Smooth muscle cell (in vitro differentiated cells): ENCODE results near the gene RPL7L1. TPM values are rescaled to one million over a fixed set of nuclear protein-coding genes. Genes with fewer than 3 reads are reported as not detected.

ENCODE experiments used
- DNase-seq: peaks from one replicate; lab custom pipeline; 2025; ENCODE audit not compliant: unreplicated experiment; lab: John Stamatoyannopoulos, UW
- H2AFZ ChIP-seq: fragments of 200-600 bp; sonication (generic); 2 replicates; pipeline ENCODE4 v1.6.0; 2016; ENCODE audit warnings: antibody characterized with exemption, low read depth, mild to moderate bottlenecking
- H3F3A ChIP-seq: fragments of 200-600 bp; sonication (generic); 2 replicates; pipeline ENCODE4 v1.6.0; 2017; ENCODE audit warnings: antibody characterized with exemption, low read depth
- H3K27ac ChIP-seq: fragments of 200-600 bp; sonication (generic); 2 replicates; pipeline ENCODE4 v1.5.1; 2016; ENCODE audit warnings: low read depth, mild to moderate bottlenecking
- H3K27me3 ChIP-seq: fragments of 200-600 bp; sonication (generic); 2 replicates; pipeline ENCODE4 v1.6.1; 2016; ENCODE audit warnings: low read depth, mild to moderate bottlenecking
- H3K36me3 ChIP-seq: fragments of 200-600 bp; sonication (generic); 2 replicates; pipeline ENCODE4 v1.5.1; 2016; ENCODE audit warnings: low read depth
- H3K4me1 ChIP-seq: fragments of 200-600 bp; sonication (generic); 2 replicates; pipeline ENCODE4 v1.5.1; 2016; ENCODE audit warnings: low read depth
- H3K4me2 ChIP-seq: fragments of 200-600 bp; sonication (generic); 2 replicates; pipeline ENCODE4 v1.6.0; 2016; ENCODE audit warnings: mild to moderate bottlenecking
- H3K4me3 ChIP-seq: fragments of 200-600 bp; sonication (generic); 2 replicates; pipeline ENCODE4 v1.5.1; 2016; ENCODE audit warnings: mild to moderate bottlenecking
- H3K79me2 ChIP-seq: fragments of 200-600 bp; sonication (generic); 2 replicates; pipeline ENCODE4 v1.6.0; 2016; ENCODE audit warnings: low read depth, mild to moderate bottlenecking
- H3K9ac ChIP-seq: fragments of 200-600 bp; sonication (generic); 2 replicates; pipeline ENCODE4 v1.6.0; 2016; ENCODE audit warnings: low read depth
- H3K9me3 ChIP-seq: fragments of 200-600 bp; sonication (generic); replicated peaks from 2 replicates; pipeline ENCODE4 v1.5.1; 2016; ENCODE audit warnings: low read depth
- H4K20me1 ChIP-seq: fragments of 200-600 bp; sonication (generic); 2 replicates; pipeline ENCODE4 v1.6.0; 2016; ENCODE audit warnings: low read depth
- WGBS: methylation state at CpG from one replicate; pipeline ENCODE4 v1.1.7; 2016; ENCODE audit warnings: low lambda C conversion rate; 5-methylcytosine and 5-hydroxymethylcytosine counted together
- polyA plus RNA-seq: library from polyadenylated mRNA; unstranded; fragments of >200 nt; fragmentation: Nextera tagmentation; extraction: Ambion mirVana; gene quantifications from 2 replicates; pipeline ENCODE4 v1.2.1, GENCODE V29; 2016
- total RNA-seq: library from RNA; depleted of rRNA; stranded (reverse); fragments of >200 nt; gene quantifications from 2 replicates; pipeline ENCODE4 v1.2.3, GENCODE V29; 2014
- TF ChIP-seq, protein P1 (sequence below): fragments of 200-600 bp; sonication (generic); IDR thresholded peaks from 2 replicates; pipeline ENCODE4 v1.5.1; 2017; ENCODE audit warnings: borderline replicate concordance, mild to moderate bottlenecking, antibody characterized with exemption; ENCODE audit not compliant: insufficient read depth, poor library complexity, severe bottlenecking

RPL7L1 gene
- total and polyA plus RNA-seq, 2 experiments from 2014 or later = 51.7 to 64.0 TPM

DNA sequence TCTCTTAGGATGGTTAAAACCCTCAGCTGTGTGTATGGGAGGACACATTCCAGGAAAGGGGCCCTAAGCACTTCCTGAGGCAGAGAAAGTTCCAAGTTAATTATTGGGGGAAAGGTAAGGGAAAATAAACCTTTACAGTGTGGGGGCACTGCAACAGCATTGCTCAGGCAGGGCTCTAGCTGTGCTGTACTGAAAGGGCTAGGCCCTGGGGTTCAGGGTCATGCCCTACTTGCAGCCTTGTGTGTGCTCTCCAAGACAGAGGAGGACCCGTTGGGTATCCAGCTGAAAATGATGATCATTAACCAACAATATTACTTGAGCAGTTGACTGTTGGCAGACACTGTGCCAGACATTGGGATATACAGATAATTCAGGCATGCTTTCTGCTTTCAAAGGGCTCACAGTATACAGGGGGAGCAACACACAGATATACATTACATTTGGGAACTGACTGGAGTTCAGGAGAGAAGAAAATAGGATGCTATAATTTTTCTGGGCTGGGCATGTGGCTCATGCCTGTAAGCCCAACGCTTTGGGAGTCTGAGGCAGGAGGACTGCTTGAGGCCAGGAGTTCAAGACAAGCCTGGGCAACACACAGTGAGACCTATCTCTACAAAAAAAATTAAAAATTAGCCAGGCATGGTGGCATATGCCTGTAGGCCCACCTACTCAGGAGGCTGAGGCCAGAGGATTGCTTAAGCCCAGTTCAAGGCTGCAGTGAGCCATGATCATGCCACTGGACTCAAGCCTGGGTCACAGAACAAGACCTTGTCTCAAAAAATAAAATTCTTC, 9.1 kb upstream of the RPL7L1 start:
- TF ChIP-seq, protein P1, sequence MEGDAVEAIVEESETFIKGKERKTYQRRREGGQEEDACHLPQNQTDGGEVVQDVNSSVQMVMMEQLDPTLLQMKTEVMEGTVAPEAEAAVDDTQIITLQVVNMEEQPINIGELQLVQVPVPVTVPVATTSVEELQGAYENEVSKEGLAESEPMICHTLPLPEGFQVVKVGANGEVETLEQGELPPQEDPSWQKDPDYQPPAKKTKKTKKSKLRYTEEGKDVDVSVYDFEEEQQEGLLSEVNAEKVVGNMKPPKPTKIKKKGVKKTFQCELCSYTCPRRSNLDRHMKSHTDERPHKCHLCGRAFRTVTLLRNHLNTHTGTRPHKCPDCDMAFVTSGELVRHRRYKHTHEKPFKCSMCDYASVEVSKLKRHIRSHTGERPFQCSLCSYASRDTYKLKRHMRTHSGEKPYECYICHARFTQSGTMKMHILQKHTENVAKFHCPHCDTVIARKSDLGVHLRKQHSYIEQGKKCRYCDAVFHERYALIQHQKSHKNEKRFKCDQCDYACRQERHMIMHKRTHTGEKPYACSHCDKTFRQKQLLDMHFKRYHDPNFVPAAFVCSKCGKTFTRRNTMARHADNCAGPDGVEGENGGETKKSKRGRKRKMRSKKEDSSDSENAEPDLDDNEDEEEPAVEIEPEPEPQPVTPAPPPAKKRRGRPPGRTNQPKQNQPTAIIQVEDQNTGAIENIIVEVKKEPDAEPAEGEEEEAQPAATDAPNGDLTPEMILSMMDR = no peak
- no peak overlapping the region for H2AFZ ChIP-seq

DNA sequence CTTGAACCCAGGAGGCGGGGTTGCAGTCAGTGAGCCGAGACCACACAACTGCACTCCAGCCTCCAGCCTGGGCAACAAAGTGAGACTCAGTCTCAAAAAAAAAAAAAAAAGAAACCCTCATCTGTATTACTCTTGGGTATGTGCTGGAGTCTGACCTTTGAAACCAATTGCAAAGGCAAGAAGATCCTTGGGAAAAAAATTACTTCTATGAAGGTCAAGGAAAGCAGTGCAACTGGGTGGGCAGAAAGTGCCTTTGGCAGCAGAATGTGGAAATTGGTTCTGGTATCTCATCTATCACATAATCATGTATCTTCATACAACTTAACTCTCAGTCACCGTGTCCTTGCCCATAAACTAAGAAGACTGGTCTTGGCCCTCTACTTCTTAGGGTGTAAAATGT, 7.7 kb upstream of the RPL7L1 start:
- Histone ChIP-seq H3K79me2 (no peaks in the 10 kb centered on the region), H3K27me3 (no peaks in the 10 kb centered on the region), H3K4me3 (no peak overlapping the region), H4K20me1 (no peaks in the 10 kb centered on the region), H3K4me2 (no peak overlapping the region), H3K36me3 (no peaks in the 10 kb centered on the region), H2AFZ (no peak overlapping the region), H3K4me1 (no peaks in the 10 kb centered on the region), H3F3A (no peaks in the 10 kb centered on the region), H3K9me3 (no peaks in the 10 kb centered on the region), H3K9ac (no peak overlapping the region), H3K27ac (no peak overlapping the region)
- WGBS = 93% methylated on average over 3 of the region's 3 CpGs
- DNase-seq = no peak
- TF ChIP-seq, protein P1 = no peak

More for the DNA sequence above, 9.1 kb upstream of the RPL7L1 start:
- no peak for DNase-seq
- Histone ChIP-seq H3K4me2 (no peak overlapping the region), H3K27ac (no peak overlapping the region), H3K9ac (no peak overlapping the region), H3K79me2 (no peaks in the 10 kb centered on the region), H3K4me3 (no peak overlapping the region), H3K36me3 (no peaks in the 10 kb centered on the region), H3K9me3 (no peaks in the 10 kb centered on the region), H3K4me1 (no peaks in the 10 kb centered on the region), H3K27me3 (no peaks in the 10 kb centered on the region), H4K20me1 (no peaks in the 10 kb centered on the region), H3F3A (no peaks in the 10 kb centered on the region)
- WGBS = 89% methylated on average over 2 of the region's 2 CpGs

DNA sequence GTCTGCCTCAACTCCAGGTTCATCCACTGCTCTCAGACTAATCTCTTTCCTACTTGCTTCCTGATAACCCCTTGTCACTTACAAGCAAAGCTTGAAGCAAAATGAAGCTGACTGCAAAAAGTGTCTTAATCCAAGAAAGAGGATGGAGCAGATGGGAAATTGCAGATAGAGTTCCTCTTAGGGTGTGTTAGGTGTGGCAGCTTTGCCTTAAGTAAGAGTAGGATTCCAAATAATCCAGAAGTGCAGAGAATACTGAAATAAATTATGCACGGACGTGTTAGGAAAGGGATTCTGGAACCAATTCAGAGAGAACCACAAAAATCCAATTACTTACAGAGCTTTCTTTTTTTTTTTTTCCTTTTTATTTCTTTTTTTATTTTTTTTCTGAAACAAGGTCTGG, 6.1 kb upstream of the RPL7L1 start:
- Histone ChIP-seq H3K79me2 (no peaks in the 10 kb centered on the region), H3K9ac (no peak overlapping the region)
- 97% methylated on average over 2 of the region's 2 CpGs for WGBS

More for the DNA sequence above, 6.1 kb upstream of the RPL7L1 start:
- DNase-seq = no peak
- Histone ChIP-seq H3K27me3 (no peaks in the 10 kb centered on the region), H3K27ac (no peak overlapping the region), H3K36me3 (no peaks in the 10 kb centered on the region), H3F3A (peaks cover 3% of the 10 kb centered on the region), H3K4me1 (no peaks in the 10 kb centered on the region), H2AFZ (no peak overlapping the region), H4K20me1 (no peaks in the 10 kb centered on the region), H3K4me3 (no peak overlapping the region), H3K4me2 (no peak overlapping the region), H3K9me3 (no peaks in the 10 kb centered on the region)
- TF ChIP-seq, protein P1 = no peak
